ENCODE measurements around the gene IFI27.

GRCh38 chr14:94145902-94146527 is 35.5 kb downstream of the IFI27 start:
- TF ChIP-seq POLR2AphosphoS5 (IDR thresholded peaks at IDR 0.05; ENCODE audit: borderline replicate concordance, low read depth, low read length): no peak
- TF ChIP-seq EZH2 (IDR thresholded peaks at IDR 0.05): no peak
- TF ChIP-seq FOXP2 (optimal IDR thresholded peaks at IDR 0.05; ENCODE audit: control extremely low read depth, extremely low read length, insufficient read depth): no peak

Measured in SK-N-MC (cell line).